HepG2 (cell line): ENCODE data around the gene PCSK7. TPM values are rescaled to one million over a fixed set of nuclear protein-coding genes. Genes with fewer than 3 reads are reported as not detected.

Experiments
- ATAC-seq: fragments of 200-7000 bp; cut with Tn5 transposase; 3 replicates; pipeline ENCODE4 v1.9.1; 2020; ENCODE audit warnings: mild to moderate bottlenecking, moderate library complexity
- BruUV-seq: library from RNA; stranded (reverse); fragments of 400-500 nt; replicated peaks from 2 replicates; lab custom pipeline; 2021; lab: Mats Ljungman, UMichigan
- CTCF ChIA-PET: fragments of 300-600 bp; formaldehyde crosslinking; extraction: SDS; loops from one replicate; lab custom pipeline; 2021; ENCODE audit warnings: low total read pairs, inconsistent platforms, low intra/inter-chr PET ratio; lab: Yijun Ruan, JAX
- POLR2A ChIA-PET: fragments of 350-600 bp; sonication (Branson Sonifier 250); formaldehyde crosslinking; loops from one replicate; lab custom pipeline; 2020; ENCODE audit warnings: antibody characterized with exemption, inconsistent platforms; lab: Yijun Ruan, JAX
- DNase-seq: peaks from one replicate; pipeline ENCODE4 v3.0.0-alpha.2; 2015; ENCODE audit warnings: low spot score
- FAIRE-seq: peaks from 3 replicates; lab custom pipeline; 2011; peaks lifted over from hg19 to GRCh38; lab: Jason Lieb, UNC
- H2AFZ ChIP-seq: one replicate; pipeline ENCODE4 v1.6.1; 2011; ENCODE audit warnings: low read length, inconsistent platforms
- H3K27ac ChIP-seq: fragments of 300-600 bp; 3 replicates; pipeline ENCODE4 v1.8.0; 2011; ENCODE audit warnings: mixed run types, mild to moderate bottlenecking, mixed read lengths, low read length, inconsistent platforms; ENCODE audit not compliant: insufficient read depth; ENCODE audit errors: extremely low read length
- H3K27me3 ChIP-seq, 2 experiments: fragments of 200-600 bp in 1 of 2; 2 replicates in 1 of 2; 3 replicates in 1 of 2; pipeline versions ENCODE4 v1.6.0 to v1.8.0; 2011; ENCODE audit warnings: low read length in 2 of 2, mild to moderate bottlenecking in 2 of 2, moderate library complexity in 2 of 2, inconsistent platforms in 1 of 2; ENCODE audit not compliant: insufficient read depth in 2 of 2, control insufficient read depth in 1 of 2
- H3K36me3 ChIP-seq, 2 experiments: fragments of 200-600 bp in 1 of 2; replicated peaks in 1 of 2; 2 replicates in 1 of 2; 3 replicates in 1 of 2; pipeline versions ENCODE4 v1.5.1 to v1.8.0; 2011; ENCODE audit warnings: low read length in 2 of 2, inconsistent platforms in 1 of 2; ENCODE audit not compliant: insufficient read depth in 2 of 2, control insufficient read depth in 1 of 2
- H3K4me1 ChIP-seq: 2 replicates; pipeline ENCODE4 v1.5.1; 2012; ENCODE audit warnings: low read length, inconsistent platforms; ENCODE audit not compliant: insufficient read depth
- H3K4me2 ChIP-seq: 2 replicates; pipeline ENCODE4 v1.6.0; 2011; ENCODE audit warnings: low read depth, low read length, inconsistent platforms
- H3K4me3 ChIP-seq, 3 experiments: fragments of 200-600 bp in 1 of 3; sonication (generic), shearing (Covaris generic) in 1 of 3; replicated peaks in 1 of 3; 2 replicates each; pipeline ENCODE4 v1.5.1; 2011 to 2016; ENCODE audit warnings: low read length in 3 of 3, inconsistent platforms in 2 of 3, low read depth in 2 of 3, mild to moderate bottlenecking in 2 of 3, control low read depth in 1 of 3, mixed read lengths in 1 of 3; ENCODE audit not compliant: insufficient read depth in 1 of 3
- H3K79me2 ChIP-seq: one replicate; pipeline ENCODE4 v1.6.1; 2011; ENCODE audit warnings: low read length, inconsistent platforms; ENCODE audit not compliant: insufficient read depth
- H3K9ac ChIP-seq: 2 replicates; pipeline ENCODE4 v1.6.0; 2011; ENCODE audit warnings: mild to moderate bottlenecking, low read depth, low read length, inconsistent platforms; ENCODE audit not compliant: insufficient read depth
- H3K9me3 ChIP-seq: 2 replicates; pipeline ENCODE4 v1.5.1; 2012; ENCODE audit warnings: mild to moderate bottlenecking, low read length
- H4K20me1 ChIP-seq: 2 replicates; pipeline ENCODE4 v1.6.0; 2011; ENCODE audit warnings: inconsistent platforms, mild to moderate bottlenecking, low read length, moderate library complexity; ENCODE audit not compliant: insufficient read depth
- BCLAF1 ChIP-seq: fragments of 450-650 bp; IDR thresholded peaks from 2 replicates; pipeline ENCODE4 v1.6.1; 2017; ENCODE audit warnings: mild to moderate bottlenecking
- BRCA1 ChIP-seq: sonication (generic); formaldehyde crosslinking; IDR thresholded peaks from 2 replicates; pipeline ENCODE4 v1.4.0; 2020; ENCODE audit warnings: missing genetic modification reagents
- CSRNP1 ChIP-seq: sonication (generic); formaldehyde crosslinking; IDR thresholded peaks from 2 replicates; pipeline ENCODE4 v1.8.1; 2023; ENCODE audit warnings: mild to moderate bottlenecking, missing genetic modification reagents
- HNF4A ChIP-seq: sonication (generic); formaldehyde crosslinking; IDR thresholded peaks from 2 replicates; pipeline ENCODE4 v1.4.0; 2020; ENCODE audit warnings: missing genetic modification reagents
- ISL2 ChIP-seq: sonication (generic); formaldehyde crosslinking; IDR thresholded peaks from 2 replicates; pipeline ENCODE4 v1.5.0; 2020; ENCODE audit warnings: missing genetic modification reagents
- NCOA1 ChIP-seq: sonication (generic); formaldehyde crosslinking; IDR thresholded peaks from 2 replicates; pipeline ENCODE4 v1.9.0; 2021; ENCODE audit warnings: missing genetic modification reagents
- PAF1 ChIP-seq: IDR thresholded peaks from 2 replicates; pipeline ENCODE4 v1.6.1; 2016; ENCODE audit warnings: missing genetic modification reagents, missing compliant biosample characterization
- PAXIP1 ChIP-seq: sonication (generic); formaldehyde crosslinking; conservative IDR thresholded peaks from 2 replicates; pipeline ENCODE4 v1.4.0; 2020; ENCODE audit warnings: mild to moderate bottlenecking, missing genetic modification reagents, moderate library complexity
- UBTF ChIP-seq: sonication (generic); formaldehyde crosslinking; IDR thresholded peaks from 2 replicates; pipeline ENCODE4 v1.4.0; 2020; ENCODE audit warnings: mild to moderate bottlenecking, missing genetic modification reagents
- ZNF33A ChIP-seq: sonication (generic); formaldehyde crosslinking; IDR thresholded peaks from 2 replicates; pipeline ENCODE4 v1.5.1; 2020; ENCODE audit warnings: missing genetic modification reagents, mild to moderate bottlenecking, moderate library complexity, borderline replicate concordance
- ZNF44 ChIP-seq: sonication (generic); formaldehyde crosslinking; IDR thresholded peaks from 2 replicates; pipeline ENCODE4 v1.5.1; 2020; ENCODE audit warnings: mild to moderate bottlenecking, missing genetic modification reagents
- WGBS: methylation state at CpG from one replicate; pipeline ENCODE4 v1.1.6; 2017; ENCODE audit warnings: low lambda C conversion rate; 5-methylcytosine and 5-hydroxymethylcytosine counted together
- in situ Hi-C: cut with HindIII; loops from 2 replicates; pipeline ENCODE4 v1.10.0; 2017; ENCODE audit warnings: low pct_unique_long_range_greater_than_20kb; ENCODE audit not compliant: extremely low pct_ligation_motif_present
- intact Hi-C: fragments of 100-400 bp; cut with micrococcal nuclease; formaldehyde crosslinking; loops from one replicate; pipeline ENCODE4 v1.10.0; 2022; ENCODE audit not compliant: unreplicated experiment
- polyA plus RNA-seq, 8 experiments: library from polyadenylated mRNA; depleted of rRNA in 3 of 8; stranded (reverse) in 7 of 8; unstranded in 1 of 8; fragments of >200 nt; fragmentation: Illumina TruSeq in 4 of 8; extraction: Trizol in 4 of 8; gene quantifications; 2 replicates each; pipeline versions ENCODE4 v1.2.1 to v1.2.3, GENCODE V29; 2011 to 2016; ENCODE audit warnings: low read depth in 4 of 8, missing spikeins in 1 of 8, mixed read lengths in 1 of 8; ENCODE audit not compliant: insufficient read depth in 1 of 8
- total RNA-seq, 5 experiments: library from RNA; depleted of rRNA; stranded (reverse); fragments of >200 nt; fragmentation: Illumina TruSeq; extraction: Trizol; gene quantifications; 2 replicates each; pipeline ENCODE4 v1.2.3, GENCODE V29; 2016; ENCODE audit warnings: low read depth in 1 of 5
- TF ChIP-seq, protein P1 (sequence below): sonication (generic); formaldehyde crosslinking; IDR thresholded peaks from 2 replicates; pipeline ENCODE4 v1.8.1; 2023; ENCODE audit warnings: mild to moderate bottlenecking, moderate library complexity, missing genetic modification reagents

Gene PCSK7
- total and polyA plus RNA-seq, 2 of the 13 experiments (the other 11 are each of a cell fraction or from before 2014, with no cell fraction given): 13.4 to 13.8 TPM

GRCh38 chr11:117169736-117170135, 62.1 kb downstream of the PCSK7 start (continued):
- TF ChIP-seq UBTF (CRISPR knock-in tag) (no peak), ZNF33A (CRISPR knock-in tag) (no peak), BRCA1 (no peak), HNF4A (CRISPR knock-in tag) (no peak), BCLAF1 (no peak)

GRCh38 chr11:117166491-117166890, 65.4 kb downstream of the PCSK7 start:
- no peaks in the 10 kb centered on the region for H3K9me3 ChIP-seq
- ChIA-PET POLR2A (interaction anchor here (0.6 to 1.7 kb wide), 2 partner anchors 12 to 58 kb away, joined by 4 to 8 read pairs; partner anchors contain the start of gene SIDT2), CTCF (no interaction called here)
- intact Hi-C loops: no loop called here
- H3K4me3 ChIP-seq: no peak overlapping the region
- no peak overlapping the region for H3K9ac ChIP-seq
- no peak overlapping the region for H2AFZ ChIP-seq
- H3K4me1 ChIP-seq: no peaks in the 10 kb centered on the region
- no peak overlapping the region for H3K27ac ChIP-seq
- ATAC-seq: no peak
- DNase-seq: no peak
- peaks cover 2% of the 10 kb centered on the region for H3K79me2 ChIP-seq
- no peak overlapping the region for H3K4me2 ChIP-seq
- FAIRE-seq: no peak
- H4K20me1 ChIP-seq: 0 out of 2 replicates have a peak, but pooled peaks cover 4% of the 10 kb centered on the region
- in situ Hi-C loops: no loop called here
- 100% methylated on average over 1 of the region's 1 CpG for WGBS
- H3K27me3 ChIP-seq: no peaks in the 10 kb centered on the region
- BruUV-seq: no TSS peak
- peaks cover 21 to 71% of the 10 kb centered on the region in 2 experiments for H3K36me3 ChIP-seq
- TF ChIP-seq NCOA1 (no peak), ZNF44 (CRISPR knock-in tag) (no peak), PAF1 (CRISPR knock-in tag) (no peak), PAXIP1 (CRISPR knock-in tag) (no peak), ISL2 (no peak), CSRNP1 (CRISPR knock-in tag) (no peak)
- TF ChIP-seq, protein P1, sequence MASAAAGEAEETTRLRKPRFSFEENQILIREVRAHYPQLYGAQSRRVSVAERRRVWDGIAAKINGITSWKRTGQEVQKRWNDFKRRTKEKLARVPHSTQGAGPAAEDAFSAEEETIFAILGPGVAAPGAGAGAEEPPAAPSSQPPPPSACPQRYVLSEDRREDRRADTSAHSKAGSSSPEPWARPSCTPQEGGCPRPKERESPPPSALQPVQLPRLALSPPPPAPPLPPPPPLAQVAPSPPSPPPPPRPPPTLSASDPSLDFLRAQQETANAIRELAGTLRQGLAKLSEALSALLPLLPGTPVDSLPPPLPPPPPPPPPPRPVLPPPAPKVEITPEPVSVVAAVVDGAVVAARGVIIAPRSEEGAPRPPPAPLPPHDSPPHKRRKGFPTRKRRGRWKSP (CRISPR knock-in tag): no peak
